ENCODE results near the gene PTRHD1. TPM values are rescaled to one million over a fixed set of nuclear protein-coding genes. Genes with fewer than 3 reads are reported as not detected.

Gene PTRHD1
- total RNA-seq, 1 donor from 2014 or later, result 32.0 TPM

DNA sequence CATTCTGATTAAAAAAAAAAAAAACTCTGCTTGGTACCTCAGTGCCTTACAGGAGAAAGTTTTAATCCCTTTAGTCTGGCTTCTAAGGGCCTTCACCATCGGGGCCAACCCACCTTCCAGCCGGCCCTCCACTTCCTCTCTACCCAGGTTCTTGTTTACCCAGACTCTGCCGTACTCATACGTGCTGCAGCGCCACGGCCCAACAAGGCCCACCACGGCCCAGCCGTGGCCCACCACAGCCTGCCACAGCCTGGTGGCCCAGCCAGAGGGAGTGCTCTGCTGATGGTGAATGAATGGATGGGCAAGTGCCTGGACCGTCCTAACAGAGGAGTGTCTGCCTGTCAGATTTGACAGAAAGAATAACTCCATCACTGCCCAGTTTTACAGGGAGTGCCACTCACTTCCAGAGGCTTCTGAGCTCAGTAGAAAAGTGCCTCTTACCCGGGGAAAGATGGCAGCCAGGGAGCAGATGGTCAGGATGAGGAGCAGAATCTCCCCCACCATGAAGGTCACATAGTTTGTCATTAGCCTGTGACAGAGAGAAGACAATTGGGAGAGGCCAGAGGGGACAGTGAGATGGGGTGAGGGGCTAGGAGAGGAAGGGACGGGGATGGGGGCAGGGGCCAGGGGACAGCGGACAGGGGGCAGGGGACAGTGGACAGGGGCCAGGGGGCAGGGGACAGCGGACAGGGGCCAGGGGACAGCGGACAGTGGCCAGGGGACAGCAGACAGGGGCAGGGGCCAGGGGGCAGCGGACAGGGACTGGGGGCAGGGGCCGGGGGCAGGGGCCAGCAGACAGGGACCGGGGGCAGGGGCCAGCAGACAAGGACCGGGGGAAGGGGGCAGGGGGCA lies 38.3 kb upstream of the PTRHD1 start:
- TF ChIP-seq, protein P1, sequence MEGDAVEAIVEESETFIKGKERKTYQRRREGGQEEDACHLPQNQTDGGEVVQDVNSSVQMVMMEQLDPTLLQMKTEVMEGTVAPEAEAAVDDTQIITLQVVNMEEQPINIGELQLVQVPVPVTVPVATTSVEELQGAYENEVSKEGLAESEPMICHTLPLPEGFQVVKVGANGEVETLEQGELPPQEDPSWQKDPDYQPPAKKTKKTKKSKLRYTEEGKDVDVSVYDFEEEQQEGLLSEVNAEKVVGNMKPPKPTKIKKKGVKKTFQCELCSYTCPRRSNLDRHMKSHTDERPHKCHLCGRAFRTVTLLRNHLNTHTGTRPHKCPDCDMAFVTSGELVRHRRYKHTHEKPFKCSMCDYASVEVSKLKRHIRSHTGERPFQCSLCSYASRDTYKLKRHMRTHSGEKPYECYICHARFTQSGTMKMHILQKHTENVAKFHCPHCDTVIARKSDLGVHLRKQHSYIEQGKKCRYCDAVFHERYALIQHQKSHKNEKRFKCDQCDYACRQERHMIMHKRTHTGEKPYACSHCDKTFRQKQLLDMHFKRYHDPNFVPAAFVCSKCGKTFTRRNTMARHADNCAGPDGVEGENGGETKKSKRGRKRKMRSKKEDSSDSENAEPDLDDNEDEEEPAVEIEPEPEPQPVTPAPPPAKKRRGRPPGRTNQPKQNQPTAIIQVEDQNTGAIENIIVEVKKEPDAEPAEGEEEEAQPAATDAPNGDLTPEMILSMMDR (IDR thresholded peaks at IDR 0.05; ENCODE audit: insufficient read depth, low read length, poor library complexity, severe bottlenecking), result no peak
- no peak for DNase-seq (ENCODE audit: low read depth)
- Histone ChIP-seq H3K36me3 (ENCODE audit: control insufficient read depth, insufficient read depth, low read length) (no peaks in the 10 kb centered on the region), H3K27me3 (ENCODE audit: control insufficient read depth, insufficient read depth, low read length) (no peaks in the 10 kb centered on the region), H3K4me3 (ENCODE audit: low read depth, low read length) (no peak overlapping the region)

DNA sequence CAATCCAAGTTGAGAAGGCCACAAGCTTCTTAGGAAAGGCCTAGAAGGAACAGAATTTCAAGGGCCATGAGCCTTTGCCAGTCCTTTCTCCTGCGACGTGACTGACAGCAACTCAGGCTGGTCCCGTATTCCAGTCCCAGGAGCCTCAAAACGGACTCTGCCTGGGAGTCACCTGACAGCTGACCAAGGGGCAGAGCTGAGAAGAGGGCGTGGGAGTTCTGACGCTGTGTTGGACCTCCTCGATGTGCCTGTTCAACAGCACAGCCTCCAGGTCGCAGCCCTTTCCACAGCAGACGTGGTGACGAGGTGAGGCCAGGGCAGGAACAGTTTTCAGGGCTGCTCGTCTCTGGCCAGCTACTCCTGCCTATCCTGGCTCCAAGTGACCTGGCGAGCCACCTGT lies 37.6 kb upstream of the PTRHD1 start:
- DNase-seq (ENCODE audit: low read depth), result no peak
- TF ChIP-seq, protein P1 (IDR thresholded peaks at IDR 0.05; ENCODE audit: insufficient read depth, low read length, poor library complexity, severe bottlenecking), result no peak
- no peak overlapping the region for H3K4me3 ChIP-seq (ENCODE audit: low read depth, low read length)
- H3K36me3 ChIP-seq (ENCODE audit: control insufficient read depth, insufficient read depth, low read length), result no peaks in the 10 kb centered on the region
- H3K27me3 ChIP-seq (ENCODE audit: control insufficient read depth, insufficient read depth, low read length), result no peaks in the 10 kb centered on the region

DNA sequence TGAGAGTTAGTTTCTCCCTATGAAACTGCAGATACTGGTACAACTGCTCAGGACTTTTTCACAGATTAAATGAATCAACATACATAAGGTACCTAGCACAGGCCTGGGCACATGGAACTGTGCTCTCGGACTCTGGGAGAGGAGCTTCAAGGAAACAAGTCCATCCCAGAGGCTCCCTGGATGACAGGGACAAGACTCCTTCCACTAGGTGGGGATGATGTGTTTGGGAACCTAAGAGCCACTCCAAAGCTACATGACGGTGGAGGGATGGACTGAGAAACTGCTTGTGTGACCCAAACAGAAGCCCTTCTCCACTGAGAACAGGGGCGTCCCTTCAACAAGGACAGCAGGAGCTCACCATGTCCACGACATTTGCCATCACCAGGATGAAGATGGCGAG lies 37.2 kb upstream of the PTRHD1 start:
- DNase-seq (ENCODE audit: low read depth), result no peak
- no peak overlapping the region for H3K4me3 ChIP-seq (ENCODE audit: low read depth, low read length)
- H3K36me3 ChIP-seq (ENCODE audit: control insufficient read depth, insufficient read depth, low read length), result no peaks in the 10 kb centered on the region
- TF ChIP-seq, protein P1 (IDR thresholded peaks at IDR 0.05; ENCODE audit: insufficient read depth, low read length, poor library complexity, severe bottlenecking), result no peak
- H3K27me3 ChIP-seq (ENCODE audit: control insufficient read depth, insufficient read depth, low read length), result no peaks in the 10 kb centered on the region

DNA sequence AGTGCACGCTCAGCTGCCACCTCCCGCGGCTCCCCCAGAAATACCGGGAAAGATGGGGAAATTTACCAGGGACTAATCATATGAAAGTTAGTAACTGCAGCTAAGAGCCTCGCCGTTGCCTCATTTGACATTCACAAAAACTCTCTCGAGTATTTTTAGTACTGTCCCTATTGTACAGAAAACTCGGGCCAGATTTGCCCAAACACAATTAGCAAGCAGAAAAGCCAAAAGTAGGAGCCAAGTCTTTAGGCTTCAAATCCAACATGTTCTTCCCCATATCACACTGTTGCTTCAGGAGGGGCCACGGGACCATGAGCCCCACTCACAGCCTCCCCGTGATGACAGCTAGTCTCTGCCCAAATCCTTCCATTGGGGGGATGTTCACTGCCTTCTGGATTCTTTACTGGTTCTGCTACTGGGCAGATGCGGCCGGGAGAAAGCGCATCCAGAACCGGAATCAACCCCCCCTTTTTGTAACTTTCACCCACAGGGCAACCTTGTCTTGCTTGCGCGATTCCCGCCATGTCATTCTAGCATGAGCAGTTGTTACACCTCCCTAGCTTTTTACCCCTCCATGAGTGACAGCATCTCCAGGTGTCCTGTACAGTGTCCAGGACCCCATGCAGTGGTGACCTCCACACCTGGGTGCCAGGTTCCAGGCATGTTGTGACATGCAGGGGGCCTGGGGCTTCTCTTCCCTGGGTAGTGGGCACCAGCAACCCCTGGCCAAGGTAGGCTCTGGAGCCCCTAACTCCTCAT lies 35.2 kb upstream of the PTRHD1 start:
- Histone ChIP-seq H3K27me3 (ENCODE audit: control insufficient read depth, insufficient read depth, low read length) (no peaks in the 10 kb centered on the region), H3K4me3 (ENCODE audit: low read depth, low read length) (no peak overlapping the region), H3K36me3 (ENCODE audit: control insufficient read depth, insufficient read depth, low read length) (no peaks in the 10 kb centered on the region)
- DNase-seq (ENCODE audit: low read depth), result no peak
- TF ChIP-seq, protein P1 (IDR thresholded peaks at IDR 0.05; ENCODE audit: insufficient read depth, low read length, poor library complexity, severe bottlenecking), result no peak

DNA sequence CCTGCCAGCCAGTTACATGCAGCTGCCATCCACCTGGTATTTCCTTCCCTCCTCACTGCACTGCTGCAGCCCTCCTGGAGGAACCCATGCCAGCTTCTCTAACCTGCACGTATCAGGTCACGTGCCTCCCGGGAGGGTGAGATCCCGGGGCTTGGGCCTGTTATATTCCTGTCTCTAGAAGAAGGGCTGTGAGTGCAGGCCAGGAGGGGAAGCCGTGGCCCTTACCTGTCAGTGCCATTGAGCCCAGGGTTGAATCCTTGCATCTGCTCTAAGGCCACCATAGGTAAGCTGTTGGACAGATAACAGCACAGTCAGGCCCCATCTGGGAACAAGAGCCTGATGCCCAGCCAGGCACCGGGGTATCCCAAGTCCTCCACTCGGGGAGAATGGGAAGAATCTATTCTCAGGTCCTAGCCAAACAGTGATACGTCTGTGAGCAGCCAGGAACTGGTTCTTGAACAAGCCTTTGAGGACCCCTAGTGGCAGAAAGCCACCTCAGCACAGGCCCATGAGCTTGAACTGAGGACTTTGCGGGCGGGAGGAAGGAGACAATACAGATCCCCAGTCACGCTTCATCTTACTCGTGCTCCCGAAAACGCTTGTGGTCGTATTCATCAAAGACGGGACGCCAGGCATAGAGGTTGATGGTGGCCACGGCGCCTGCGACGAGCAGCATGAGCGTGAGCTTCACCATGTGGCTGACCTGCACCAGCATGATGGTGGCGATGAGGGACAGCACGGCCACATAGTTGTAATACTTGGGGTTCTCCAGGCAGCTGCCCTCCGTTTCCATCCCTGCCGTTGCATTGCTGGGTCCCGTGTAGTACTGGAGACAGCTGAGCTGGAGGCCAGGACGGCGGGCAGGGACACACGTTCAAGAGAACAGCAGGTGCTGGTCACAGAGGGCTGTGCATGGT lies 34.4 kb upstream of the PTRHD1 start:
- Histone ChIP-seq H3K4me3 (ENCODE audit: low read depth, low read length) (no peak overlapping the region), H3K36me3 (ENCODE audit: control insufficient read depth, insufficient read depth, low read length) (no peaks in the 10 kb centered on the region), H3K27me3 (ENCODE audit: control insufficient read depth, insufficient read depth, low read length) (no peaks in the 10 kb centered on the region)
- DNase-seq (ENCODE audit: low read depth), result peak; percentile 37
- TF ChIP-seq, protein P1 (IDR thresholded peaks at IDR 0.05; ENCODE audit: insufficient read depth, low read length, poor library complexity, severe bottlenecking), result peak; percentile 91
